HepG2 (cell line): ENCODE measurements around the gene CCS. TPM values are rescaled to one million over a fixed set of nuclear protein-coding genes. Genes with fewer than 3 reads are reported as not detected.

Source experiments
- ATAC-seq: fragments of 200-7000 bp; cut with Tn5 transposase; 3 replicates; pipeline ENCODE4 v1.9.1; 2020; ENCODE audit warnings: mild to moderate bottlenecking, moderate library complexity
- BruUV-seq: library from RNA; stranded (reverse); fragments of 400-500 nt; replicated peaks from 2 replicates; lab custom pipeline; 2021; lab: Mats Ljungman, UMichigan
- CTCF ChIA-PET: fragments of 300-600 bp; formaldehyde crosslinking; extraction: SDS; loops from one replicate; lab custom pipeline; 2021; ENCODE audit warnings: low total read pairs, inconsistent platforms, low intra/inter-chr PET ratio; lab: Yijun Ruan, JAX
- POLR2A ChIA-PET: fragments of 350-600 bp; sonication (Branson Sonifier 250); formaldehyde crosslinking; loops from one replicate; lab custom pipeline; 2020; ENCODE audit warnings: antibody characterized with exemption, inconsistent platforms; lab: Yijun Ruan, JAX
- DNase-seq: peaks from one replicate; pipeline ENCODE4 v3.0.0-alpha.2; 2015; ENCODE audit warnings: low spot score
- FAIRE-seq: peaks from 3 replicates; lab custom pipeline; 2011; peaks lifted over from hg19 to GRCh38; lab: Jason Lieb, UNC
- H2AFZ ChIP-seq: one replicate; pipeline ENCODE4 v1.6.1; 2011; ENCODE audit warnings: low read length, inconsistent platforms
- H3K27ac ChIP-seq: fragments of 300-600 bp; 3 replicates; pipeline ENCODE4 v1.8.0; 2011; ENCODE audit warnings: mixed run types, mild to moderate bottlenecking, mixed read lengths, low read length, inconsistent platforms; ENCODE audit not compliant: insufficient read depth; ENCODE audit errors: extremely low read length
- H3K27me3 ChIP-seq, 2 experiments: fragments of 200-600 bp in 1 of 2; 2 replicates in 1 of 2; 3 replicates in 1 of 2; pipeline versions ENCODE4 v1.6.0 to v1.8.0; 2011; ENCODE audit warnings: low read length in 2 of 2, mild to moderate bottlenecking in 2 of 2, moderate library complexity in 2 of 2, inconsistent platforms in 1 of 2; ENCODE audit not compliant: insufficient read depth in 2 of 2, control insufficient read depth in 1 of 2
- H3K36me3 ChIP-seq, 2 experiments: fragments of 200-600 bp in 1 of 2; replicated peaks in 1 of 2; 2 replicates in 1 of 2; 3 replicates in 1 of 2; pipeline versions ENCODE4 v1.5.1 to v1.8.0; 2011; ENCODE audit warnings: low read length in 2 of 2, inconsistent platforms in 1 of 2; ENCODE audit not compliant: insufficient read depth in 2 of 2, control insufficient read depth in 1 of 2
- H3K4me1 ChIP-seq: 2 replicates; pipeline ENCODE4 v1.5.1; 2012; ENCODE audit warnings: low read length, inconsistent platforms; ENCODE audit not compliant: insufficient read depth
- H3K4me2 ChIP-seq: 2 replicates; pipeline ENCODE4 v1.6.0; 2011; ENCODE audit warnings: low read depth, low read length, inconsistent platforms
- H3K4me3 ChIP-seq, 3 experiments: fragments of 200-600 bp in 1 of 3; sonication (generic), shearing (Covaris generic) in 1 of 3; replicated peaks in 1 of 3; 2 replicates each; pipeline ENCODE4 v1.5.1; 2011 to 2016; ENCODE audit warnings: low read length in 3 of 3, inconsistent platforms in 2 of 3, low read depth in 2 of 3, mild to moderate bottlenecking in 2 of 3, control low read depth in 1 of 3, mixed read lengths in 1 of 3; ENCODE audit not compliant: insufficient read depth in 1 of 3
- H3K79me2 ChIP-seq: one replicate; pipeline ENCODE4 v1.6.1; 2011; ENCODE audit warnings: low read length, inconsistent platforms; ENCODE audit not compliant: insufficient read depth
- H3K9ac ChIP-seq: 2 replicates; pipeline ENCODE4 v1.6.0; 2011; ENCODE audit warnings: mild to moderate bottlenecking, low read depth, low read length, inconsistent platforms; ENCODE audit not compliant: insufficient read depth
- H3K9me3 ChIP-seq: 2 replicates; pipeline ENCODE4 v1.5.1; 2012; ENCODE audit warnings: mild to moderate bottlenecking, low read length
- H4K20me1 ChIP-seq: 2 replicates; pipeline ENCODE4 v1.6.0; 2011; ENCODE audit warnings: inconsistent platforms, mild to moderate bottlenecking, low read length, moderate library complexity; ENCODE audit not compliant: insufficient read depth
- CBX2 ChIP-seq, 2 experiments: fragments of 200-600 bp in 1 of 2; sonication (generic); formaldehyde crosslinking in 1 of 2; IDR thresholded peaks; 2 replicates each; pipeline versions ENCODE4 v1.7.0 to v1.8.1; 2018 to 2022; ENCODE audit warnings: low read depth in 2 of 2, low read length in 1 of 2, mild to moderate bottlenecking in 1 of 2, missing genetic modification reagents in 1 of 2
- FOXK1 ChIP-seq: sonication (generic); formaldehyde crosslinking; IDR thresholded peaks from 2 replicates; pipeline ENCODE4 v1.4.0; 2020; ENCODE audit warnings: low read depth, missing genetic modification reagents, borderline replicate concordance
- GPN1 ChIP-seq: sonication (generic); formaldehyde crosslinking; IDR thresholded peaks from 2 replicates; pipeline ENCODE4 v1.5.1; 2020; ENCODE audit warnings: missing genetic modification reagents, borderline replicate concordance
- HDAC2 ChIP-seq: sonication (generic); formaldehyde crosslinking; IDR thresholded peaks from 2 replicates; pipeline ENCODE4 v1.4.0; 2020; ENCODE audit warnings: missing genetic modification reagents
- KAT8 ChIP-seq: IDR thresholded peaks from 2 replicates; pipeline ENCODE4 v1.6.1; 2016; ENCODE audit warnings: missing genetic modification reagents, missing compliant biosample characterization
- KDM5B ChIP-seq: sonication (generic); formaldehyde crosslinking; IDR thresholded peaks from 2 replicates; pipeline ENCODE4 v1.4.0; 2020; ENCODE audit warnings: missing genetic modification reagents, mild to moderate bottlenecking, borderline replicate concordance
- MTF1 ChIP-seq: sonication (generic); formaldehyde crosslinking; IDR thresholded peaks from 2 replicates; pipeline ENCODE4 v1.5.0; 2020; ENCODE audit warnings: missing genetic modification reagents
- ZNF12 ChIP-seq: sonication (generic); formaldehyde crosslinking; IDR thresholded peaks from 2 replicates; pipeline ENCODE4 v1.5.0; 2020; ENCODE audit warnings: missing genetic modification reagents
- ZNF382 ChIP-seq: sonication (generic); formaldehyde crosslinking; IDR thresholded peaks from 2 replicates; pipeline ENCODE4 v1.5.0; 2020; ENCODE audit warnings: missing genetic modification reagents, mild to moderate bottlenecking, borderline replicate concordance
- ZNF451 ChIP-seq: sonication (generic); formaldehyde crosslinking; IDR thresholded peaks from 2 replicates; pipeline ENCODE4 v1.5.0; 2020; ENCODE audit warnings: mild to moderate bottlenecking, missing genetic modification reagents
- ZNF75D ChIP-seq: sonication (generic); formaldehyde crosslinking; IDR thresholded peaks from 2 replicates; pipeline ENCODE4 v1.8.1; 2023; ENCODE audit warnings: missing genetic modification reagents, mild to moderate bottlenecking, borderline replicate concordance
- WGBS: methylation state at CpG from one replicate; pipeline ENCODE4 v1.1.6; 2017; ENCODE audit warnings: low lambda C conversion rate; 5-methylcytosine and 5-hydroxymethylcytosine counted together
- in situ Hi-C: cut with HindIII; loops from 2 replicates; pipeline ENCODE4 v1.10.0; 2017; ENCODE audit warnings: low pct_unique_long_range_greater_than_20kb; ENCODE audit not compliant: extremely low pct_ligation_motif_present
- intact Hi-C: fragments of 100-400 bp; cut with micrococcal nuclease; formaldehyde crosslinking; loops from one replicate; pipeline ENCODE4 v1.10.0; 2022; ENCODE audit not compliant: unreplicated experiment
- polyA plus RNA-seq, 8 experiments: library from polyadenylated mRNA; depleted of rRNA in 3 of 8; stranded (reverse) in 7 of 8; unstranded in 1 of 8; fragments of >200 nt; fragmentation: Illumina TruSeq in 4 of 8; extraction: Trizol in 4 of 8; gene quantifications; 2 replicates each; pipeline versions ENCODE4 v1.2.1 to v1.2.3, GENCODE V29; 2011 to 2016; ENCODE audit warnings: low read depth in 4 of 8, missing spikeins in 1 of 8, mixed read lengths in 1 of 8; ENCODE audit not compliant: insufficient read depth in 1 of 8
- total RNA-seq, 5 experiments: library from RNA; depleted of rRNA; stranded (reverse); fragments of >200 nt; fragmentation: Illumina TruSeq; extraction: Trizol; gene quantifications; 2 replicates each; pipeline ENCODE4 v1.2.3, GENCODE V29; 2016; ENCODE audit warnings: low read depth in 1 of 5
- TF ChIP-seq, protein P1 (sequence below): sonication (generic); formaldehyde crosslinking; IDR thresholded peaks from 2 replicates; pipeline ENCODE4 v1.4.0; 2020; ENCODE audit warnings: missing genetic modification reagents, borderline replicate concordance

Gene CCS
- total and polyA plus RNA-seq, 2 of the 13 experiments (the other 11 are each of a cell fraction or from before 2014, with no cell fraction given) = 25.4 to 44.6 TPM

DNA sequence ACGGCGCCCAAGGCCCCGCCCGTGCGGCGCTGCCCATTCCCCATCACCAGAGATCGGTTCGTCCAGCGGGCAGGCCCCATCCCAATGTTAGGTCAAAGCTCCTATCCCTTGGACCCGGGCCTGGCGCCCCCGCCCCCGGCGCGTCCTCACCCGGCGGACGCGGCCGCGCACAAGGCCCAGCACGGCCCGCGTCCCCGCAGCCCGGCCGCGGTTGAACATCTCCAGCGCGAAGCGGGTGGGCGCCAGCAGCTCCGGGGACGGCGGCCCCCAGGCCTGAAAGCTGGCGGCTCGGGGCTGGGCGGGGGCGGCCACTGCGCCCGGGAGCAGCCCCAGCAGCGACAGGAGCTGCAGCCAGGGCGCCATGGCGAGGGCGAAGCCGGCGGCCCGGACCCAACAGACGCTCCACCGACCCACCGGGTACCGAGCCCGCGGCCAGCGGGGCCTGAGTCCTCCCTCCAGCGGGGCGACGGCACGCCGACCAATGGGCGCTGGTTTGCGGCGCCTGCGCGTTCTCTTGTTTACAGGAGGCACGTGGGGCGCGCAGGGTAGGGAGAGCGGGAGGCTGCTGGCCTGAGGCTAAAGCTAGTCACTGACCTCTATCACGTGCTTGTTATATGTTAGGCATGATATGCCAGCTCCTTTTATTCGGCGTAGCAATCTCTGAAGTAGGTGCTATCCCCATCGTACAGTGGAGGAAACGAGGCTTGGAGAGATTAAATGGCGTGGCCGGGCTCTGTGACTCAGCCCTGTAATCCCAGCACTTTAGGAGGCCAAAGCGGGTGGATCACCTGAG is 24.7 kb upstream of the CCS start, which contains the start of gene CTSF:
Gene CTSF (minus strand): TSS at position 483 of the 793 bp plus-strand sequence. CDS start 120 bp downstream, at position 363.
- Histone ChIP-seq H2AFZ (no peak within 1 kb of the TSS), H3K4me2 (no peak within 1 kb of the TSS), H3K9ac (no peak within 1 kb of the TSS)

DNA sequence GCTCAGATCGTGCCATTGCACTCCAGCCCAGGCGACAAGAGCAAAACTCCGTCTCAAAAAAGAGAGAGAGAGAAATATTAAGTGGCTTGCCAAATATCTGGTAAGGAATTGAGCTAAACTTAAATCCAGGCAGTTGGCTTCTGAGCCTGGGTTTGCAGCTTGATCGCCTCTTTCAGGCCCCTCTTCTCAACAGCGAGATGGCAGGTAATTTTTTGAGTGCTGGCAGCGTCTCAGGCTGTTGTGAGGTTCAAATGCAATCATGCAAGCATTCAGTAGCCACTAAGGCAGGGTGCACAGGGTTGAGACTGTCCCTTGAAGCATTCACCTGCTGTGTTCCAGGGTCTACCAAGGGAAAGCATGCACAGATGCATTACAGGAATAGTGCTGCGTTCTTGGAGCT is 23.9 kb upstream of the CCS start:
- no peak overlapping the region for H2AFZ ChIP-seq
- ChIA-PET POLR2A (no interaction called here), CTCF (no interaction called here)
- intact Hi-C loops (no loop called here), in situ Hi-C loops (loop anchor here (25.0 kb wide), 1 partner anchor 268 kb away; the partner anchor contains the start of gene RCE1)
- no TSS peak for BruUV-seq
- H3K79me2 ChIP-seq = no peaks in the 10 kb centered on the region
- ATAC-seq (no peak), FAIRE-seq (no peak), DNase-seq (no peak)
- H4K20me1 ChIP-seq = no peaks in the 10 kb centered on the region
- TF ChIP-seq CBX2 (IDR thresholded peaks at IDR 0.05; ENCODE audit: low read depth, low read length) = no peak
- no peak for TF ChIP-seq CBX2 (CRISPR knock-in tag; IDR thresholded peaks at IDR 0.05; ENCODE audit: low read depth)
- TF ChIP-seq ZNF382 = no peak
- no peak for TF ChIP-seq MTF1 (CRISPR knock-in tag)
- TF ChIP-seq HDAC2 (CRISPR knock-in tag) = no peak
- no peak for TF ChIP-seq KDM5B (CRISPR knock-in tag)
- no peak for TF ChIP-seq ZNF451
- TF ChIP-seq, protein P1, sequence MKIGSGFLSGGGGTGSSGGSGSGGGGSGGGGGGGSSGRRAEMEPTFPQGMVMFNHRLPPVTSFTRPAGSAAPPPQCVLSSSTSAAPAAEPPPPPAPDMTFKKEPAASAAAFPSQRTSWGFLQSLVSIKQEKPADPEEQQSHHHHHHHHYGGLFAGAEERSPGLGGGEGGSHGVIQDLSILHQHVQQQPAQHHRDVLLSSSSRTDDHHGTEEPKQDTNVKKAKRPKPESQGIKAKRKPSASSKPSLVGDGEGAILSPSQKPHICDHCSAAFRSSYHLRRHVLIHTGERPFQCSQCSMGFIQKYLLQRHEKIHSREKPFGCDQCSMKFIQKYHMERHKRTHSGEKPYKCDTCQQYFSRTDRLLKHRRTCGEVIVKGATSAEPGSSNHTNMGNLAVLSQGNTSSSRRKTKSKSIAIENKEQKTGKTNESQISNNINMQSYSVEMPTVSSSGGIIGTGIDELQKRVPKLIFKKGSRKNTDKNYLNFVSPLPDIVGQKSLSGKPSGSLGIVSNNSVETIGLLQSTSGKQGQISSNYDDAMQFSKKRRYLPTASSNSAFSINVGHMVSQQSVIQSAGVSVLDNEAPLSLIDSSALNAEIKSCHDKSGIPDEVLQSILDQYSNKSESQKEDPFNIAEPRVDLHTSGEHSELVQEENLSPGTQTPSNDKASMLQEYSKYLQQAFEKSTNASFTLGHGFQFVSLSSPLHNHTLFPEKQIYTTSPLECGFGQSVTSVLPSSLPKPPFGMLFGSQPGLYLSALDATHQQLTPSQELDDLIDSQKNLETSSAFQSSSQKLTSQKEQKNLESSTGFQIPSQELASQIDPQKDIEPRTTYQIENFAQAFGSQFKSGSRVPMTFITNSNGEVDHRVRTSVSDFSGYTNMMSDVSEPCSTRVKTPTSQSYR (CRISPR knock-in tag) = no peak
- TF ChIP-seq FOXK1 (CRISPR knock-in tag) = no peak
- no peak for TF ChIP-seq KAT8
- no peak for TF ChIP-seq ZNF75D (CRISPR knock-in tag)
- no peak for TF ChIP-seq GPN1 (CRISPR knock-in tag)
- no peak overlapping the region for H3K9ac ChIP-seq
- H3K9me3 ChIP-seq = no peaks in the 10 kb centered on the region
- no peaks in the 10 kb centered on the region for H3K4me1 ChIP-seq
- H3K4me2 ChIP-seq = no peak overlapping the region
- H3K36me3 ChIP-seq = no peaks in the 10 kb centered on the region
- no peak overlapping the region for H3K27ac ChIP-seq
- WGBS = 63% methylated on average over 5 of the region's 7 CpGs
- H3K4me3 ChIP-seq = no peak overlapping the region
- peaks cover 3 to 38% of the 10 kb centered on the region in 2 experiments; a peak in 4 of 5 replicates for H3K27me3 ChIP-seq

More for the DNA sequence above, 24.7 kb upstream of the CCS start, which contains the start of gene CTSF:
- H3K36me3 ChIP-seq = no peaks in the 10 kb centered on the region
- 58% methylated on average over 9 of the region's 77 CpGs for WGBS
- FAIRE-seq = no peak
- no peak within 1 kb of the TSS for H3K4me3 ChIP-seq
- DNase-seq = no peak
- H3K9me3 ChIP-seq = no peaks in the 10 kb centered on the region
- TF ChIP-seq ZNF12 (CRISPR knock-in tag) = no peak
- intact Hi-C loops (no loop called here), in situ Hi-C loops (loop anchor here (25.0 kb wide), 1 partner anchor 269 kb away; the partner anchor contains the start of gene RCE1)
- H3K27ac ChIP-seq = no peak within 1 kb of the TSS
- no peaks in the 10 kb centered on the region for H3K79me2 ChIP-seq
- ATAC-seq = no peak
- H4K20me1 ChIP-seq = no peaks in the 10 kb centered on the region
- H3K4me1 ChIP-seq = no peaks in the 10 kb centered on the region
- no TSS peak for BruUV-seq
- peaks cover 3 to 43% of the 10 kb centered on the region in 2 experiments; a peak in 4 of 5 replicates for H3K27me3 ChIP-seq
- ChIA-PET POLR2A (no interaction called here), CTCF (no interaction called here)
